Spleen (tissue), 11 donors: ENCODE results near the gene FBXL4. TPM values are rescaled to one million over a fixed set of nuclear protein-coding genes. Genes with fewer than 3 reads are reported as not detected.

Source experiments
- DNase-seq: peaks from one replicate; pipeline ENCODE4 v3.0.0-alpha.2; 2020
- H3K27ac ChIP-seq, 8 donors: fragments of 200-600 bp; sonication (generic) in 7 of 8; 1 replicate in 4 of 8; 2 replicates in 4 of 8; pipeline versions ENCODE4 v1.5.0 to v1.8.0; 2016 to 2021; ENCODE audit warnings: inconsistent platforms in 4 of 8, mild to moderate bottlenecking in 4 of 8, moderate library complexity in 1 of 8
- H3K27me3 ChIP-seq, 7 donors: fragments of 200-600 bp; sonication (generic) in 6 of 7; replicated peaks in 1 of 7; 1 replicate in 4 of 7; 2 replicates in 3 of 7; pipeline versions ENCODE4 v1.5.0 to v1.8.0; 2016 to 2021; ENCODE audit warnings: inconsistent platforms in 3 of 7, mild to moderate bottlenecking in 1 of 7
- H3K36me3 ChIP-seq, 6 donors: fragments of 200-600 bp; sonication (generic) in 5 of 6; 1 replicate in 4 of 6; 2 replicates in 2 of 6; pipeline versions ENCODE4 v1.5.0 to v1.8.0; 2016 to 2021; ENCODE audit warnings: inconsistent platforms in 2 of 6
- H3K4me1 ChIP-seq, 6 donors: fragments of 200-600 bp; sonication (generic) in 5 of 6; 1 replicate in 3 of 6; 2 replicates in 3 of 6; pipeline versions ENCODE4 v1.5.0 to v1.8.0; 2016 to 2021; ENCODE audit warnings: inconsistent platforms in 3 of 6
- H3K4me3 ChIP-seq, 8 donors: fragments of 200-600 bp; sonication (generic) in 7 of 8; 1 replicate in 4 of 8; 2 replicates in 4 of 8; pipeline versions ENCODE4 v1.5.0 to v1.8.0; 2016 to 2021; ENCODE audit warnings: inconsistent platforms in 4 of 8, mild to moderate bottlenecking in 4 of 8, moderate library complexity in 2 of 8
- H3K9me3 ChIP-seq, 8 donors: fragments of 200-600 bp; sonication (generic) in 7 of 8; 1 replicate in 4 of 8; 2 replicates in 4 of 8; pipeline versions ENCODE4 v1.5.0 to v1.8.0; 2016 to 2021; ENCODE audit warnings: inconsistent platforms in 4 of 8
- POLR2A ChIP-seq, 3 donors: fragments of 450-650 bp; IDR thresholded peaks; one replicate each; pipeline ENCODE4 v1.5.1; 2017; ENCODE audit warnings: antibody characterized with exemption in 3 of 3, mild to moderate bottlenecking in 1 of 3
- POLR2AphosphoS5 ChIP-seq, 3 donors: sonication (generic); formaldehyde crosslinking; IDR thresholded peaks; one replicate each; pipeline ENCODE4 v1.5.1; 2017; ENCODE audit warnings: antibody characterized with exemption in 3 of 3
- WGBS, 5 donors: extraction: QIAGEN DNeasy Blood & Tissue Kit in 3 of 5; methylation state at CpG; one replicate each; pipeline versions ENCODE4 v1.1.5 to v1.1.7; 2013 to 2018; 5-methylcytosine and 5-hydroxymethylcytosine counted together
- intact Hi-C: fragments of 100-400 bp; cut with DNase I; formaldehyde crosslinking; loops from one replicate; pipeline ENCODE4 v1.15.0; 2023; ENCODE audit warnings: low total_unique reads
- polyA plus RNA-seq, 3 donors: library from polyadenylated mRNA; stranded (reverse); fragments of 200-250 nt; gene quantifications; one replicate each; pipeline ENCODE4 v1.2.1, GENCODE V29; 2013
- total RNA-seq, 7 donors: library from RNA; depleted of rRNA in 3 of 7; stranded (reverse); fragments of >200 nt in 3 of 7; fragmentation: NEBNext Ultra II Directional in 4 of 7; extraction: Animal tissue kit (Norgen Biotek cat#: 25700) in 4 of 7; gene quantifications; one replicate each; pipeline versions ENCODE4 v1.1.0 to v1.2.1, GENCODE V29; 2016 to 2021
- TF ChIP-seq, protein P1 (sequence below), 11 experiments: fragments of 200-600 bp in 7 of 11; fragments of 450-650 bp in 4 of 11; sonication (generic) in 4 of 11; IDR thresholded peaks in 8 of 11; conservative IDR thresholded peaks in 3 of 11; 1 replicate in 7 of 11; 2 replicates in 4 of 11; pipeline versions ENCODE4 v1.4.0 to v1.8.0; 2016 to 2021; ENCODE audit warnings: antibody characterized with exemption in 11 of 11, inconsistent platforms in 4 of 11, mild to moderate bottlenecking in 1 of 11
- donor health status: healthy with polysubstance abuse.
- donor health status: DM: no; HTN: no; CAD: no; lungs with moderate emphysema.
- donor health status: DM: no; HTN: no; CAD: no.
- donor health status: Bipolar disorder and iron deficiency.
- donor health status: healthy.
- donor health status: DM: no; HTN: no; CAD: no.
- donor health status: DM: yes; HTN: yes; CAD: no.

Gene FBXL4
- total and polyA plus RNA-seq, 10 donors: 2.7 to 27.0 (median 19.1) TPM

GRCh38 chr6:98841621-98842341, 106.0 kb downstream of the FBXL4 start:
- no peak for DNase-seq
- intact Hi-C loops: no loop called here
- Histone ChIP-seq H3K27ac (no peak overlapping the region), H3K36me3 (no peaks in the 10 kb centered on the region), H3K4me3 (no peak overlapping the region), H3K9me3 (no peaks in the 10 kb centered on the region), H3K4me1 (peaks cover 6 to 44% (median 32%) of the 10 kb centered on the region in 6 donors), H3K27me3 (peaks cover 20 to 100% (median 100%) of the 10 kb centered on the region in 7 donors)
- WGBS, 5 donors: 15 to 21% (median 18%) methylated on average over 9 of the region's 9 CpGs
- TF ChIP-seq POLR2AphosphoS5 (IDR thresholded peaks at IDR 0.05): no peak
- no peak for TF ChIP-seq POLR2A (IDR thresholded peaks at IDR 0.05)
- TF ChIP-seq, protein P1, sequence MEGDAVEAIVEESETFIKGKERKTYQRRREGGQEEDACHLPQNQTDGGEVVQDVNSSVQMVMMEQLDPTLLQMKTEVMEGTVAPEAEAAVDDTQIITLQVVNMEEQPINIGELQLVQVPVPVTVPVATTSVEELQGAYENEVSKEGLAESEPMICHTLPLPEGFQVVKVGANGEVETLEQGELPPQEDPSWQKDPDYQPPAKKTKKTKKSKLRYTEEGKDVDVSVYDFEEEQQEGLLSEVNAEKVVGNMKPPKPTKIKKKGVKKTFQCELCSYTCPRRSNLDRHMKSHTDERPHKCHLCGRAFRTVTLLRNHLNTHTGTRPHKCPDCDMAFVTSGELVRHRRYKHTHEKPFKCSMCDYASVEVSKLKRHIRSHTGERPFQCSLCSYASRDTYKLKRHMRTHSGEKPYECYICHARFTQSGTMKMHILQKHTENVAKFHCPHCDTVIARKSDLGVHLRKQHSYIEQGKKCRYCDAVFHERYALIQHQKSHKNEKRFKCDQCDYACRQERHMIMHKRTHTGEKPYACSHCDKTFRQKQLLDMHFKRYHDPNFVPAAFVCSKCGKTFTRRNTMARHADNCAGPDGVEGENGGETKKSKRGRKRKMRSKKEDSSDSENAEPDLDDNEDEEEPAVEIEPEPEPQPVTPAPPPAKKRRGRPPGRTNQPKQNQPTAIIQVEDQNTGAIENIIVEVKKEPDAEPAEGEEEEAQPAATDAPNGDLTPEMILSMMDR (IDR thresholded peaks at IDR 0.05 in 8 of 11, conservative IDR thresholded peaks at IDR 0.05 in 3 of 11): no peak

GRCh38 chr6:98840996-98841513, 106.7 kb downstream of the FBXL4 start:
- no peak for DNase-seq
- H3K4me3 ChIP-seq: no peak overlapping the region
- intact Hi-C loops: no loop called here
- H3K27ac ChIP-seq: no peak overlapping the region
- TF ChIP-seq POLR2AphosphoS5 (IDR thresholded peaks at IDR 0.05) (no peak), POLR2A (IDR thresholded peaks at IDR 0.05) (no peak)
- TF ChIP-seq, protein P1 (IDR thresholded peaks at IDR 0.05 in 8 of 11, conservative IDR thresholded peaks at IDR 0.05 in 3 of 11): no peak
- H3K27me3 ChIP-seq: peaks cover 20 to 100% (median 100%) of the 10 kb centered on the region in 7 donors
- H3K4me1 ChIP-seq: peaks cover 7 to 51% (median 33%) of the 10 kb centered on the region in 6 donors
- no peaks in the 10 kb centered on the region for H3K36me3 ChIP-seq
- no peaks in the 10 kb centered on the region for H3K9me3 ChIP-seq

DNA sequence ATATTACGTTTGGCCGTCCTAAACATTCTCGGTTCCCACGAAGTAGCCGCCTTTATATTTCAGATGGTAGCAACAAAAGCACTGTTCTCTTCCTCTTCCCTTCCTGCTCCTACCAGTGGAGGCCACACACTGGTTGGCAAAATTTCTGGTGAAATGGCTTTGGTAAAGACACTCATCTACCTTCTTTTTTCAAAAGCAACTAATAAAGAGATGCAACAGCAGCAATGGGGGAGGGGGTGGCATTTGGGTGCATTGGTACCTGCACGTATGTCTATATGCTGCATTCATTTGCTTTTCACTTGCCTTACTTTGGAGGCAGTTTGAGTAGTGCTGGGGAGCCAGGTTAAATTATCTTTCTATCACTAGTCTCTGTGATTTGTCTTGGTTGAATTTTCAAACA, 107.4 kb downstream of the FBXL4 start:
- 36 to 45% (median 39%) methylated on average over 6 of the region's 6 CpGs for WGBS, 5 donors
- TF ChIP-seq, protein P1 (IDR thresholded peaks at IDR 0.05 in 8 of 11, conservative IDR thresholded peaks at IDR 0.05 in 3 of 11): no peak
- TF ChIP-seq POLR2AphosphoS5 (IDR thresholded peaks at IDR 0.05) (no peak), POLR2A (IDR thresholded peaks at IDR 0.05) (no peak)
- intact Hi-C loops: no loop called here

DNA sequence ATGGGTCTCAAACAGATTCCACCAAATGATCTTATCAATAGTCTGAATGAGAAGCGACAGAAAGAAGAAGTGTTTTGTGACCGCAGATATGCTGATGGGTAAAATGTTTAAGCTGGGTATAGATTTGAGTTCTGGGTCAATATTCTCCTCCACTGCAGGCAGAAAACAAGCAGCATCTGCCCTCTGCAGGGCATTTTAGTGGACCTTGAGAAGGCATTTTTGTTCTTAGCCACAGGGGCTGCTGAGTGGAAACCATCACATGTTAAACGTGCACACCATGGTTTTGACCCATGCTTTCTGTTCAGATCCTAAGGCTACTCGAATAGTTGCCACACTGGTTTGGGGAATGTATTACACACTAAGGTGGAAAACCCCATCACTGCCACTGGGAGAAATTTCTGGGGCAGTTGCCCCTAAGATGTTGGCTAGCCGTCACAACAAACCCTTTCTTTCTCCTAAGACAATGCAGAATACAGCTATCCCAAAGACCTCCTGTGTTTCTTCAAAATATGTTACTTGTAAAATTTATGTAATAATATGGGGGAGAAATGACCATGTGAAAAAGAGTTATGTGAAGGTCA, 107.9 kb downstream of the FBXL4 start:
- Histone ChIP-seq H3K4me1 (peaks cover 11 to 51% (median 33%) of the 10 kb centered on the region in 6 donors), H3K9me3 (no peaks in the 10 kb centered on the region), H3K36me3 (no peaks in the 10 kb centered on the region), H3K4me3 (no peak overlapping the region), H3K27ac (no peak overlapping the region), H3K27me3 (peaks cover 27 to 100% (median 99%) of the 10 kb centered on the region in 7 donors)
- 19 to 30% (median 20%) methylated on average over 5 of the region's 5 CpGs for WGBS, 5 donors
- TF ChIP-seq, protein P1 (IDR thresholded peaks at IDR 0.05 in 8 of 11, conservative IDR thresholded peaks at IDR 0.05 in 3 of 11): no peak
- no peak for TF ChIP-seq POLR2AphosphoS5 (IDR thresholded peaks at IDR 0.05)
- TF ChIP-seq POLR2A (IDR thresholded peaks at IDR 0.05): no peak
- intact Hi-C loops: no loop called here
- DNase-seq: no peak

More for the DNA sequence above, 107.4 kb downstream of the FBXL4 start:
- H3K36me3 ChIP-seq: no peaks in the 10 kb centered on the region
- no peak for DNase-seq
- no peaks in the 10 kb centered on the region for H3K9me3 ChIP-seq
- no peak overlapping the region for H3K4me3 ChIP-seq
- peaks cover 24 to 100% (median 100%) of the 10 kb centered on the region in 7 donors for H3K27me3 ChIP-seq
- H3K27ac ChIP-seq: no peak overlapping the region
- peaks cover 11 to 51% (median 34%) of the 10 kb centered on the region in 6 donors for H3K4me1 ChIP-seq
